Uterine smooth muscle cell (primary cell): ENCODE data around the gene DDX4. TPM values are rescaled to one million over a fixed set of nuclear protein-coding genes. Genes with fewer than 3 reads are reported as not detected.

Experiments
- total RNA-seq: library from RNA; depleted of rRNA; stranded (reverse); fragments of >200 nt; gene quantifications from 2 replicates; pipeline ENCODE4 v1.2.3, GENCODE V29; 2014

The DDX4 gene
- total RNA-seq, result not detected in 2 replicates

DNA sequence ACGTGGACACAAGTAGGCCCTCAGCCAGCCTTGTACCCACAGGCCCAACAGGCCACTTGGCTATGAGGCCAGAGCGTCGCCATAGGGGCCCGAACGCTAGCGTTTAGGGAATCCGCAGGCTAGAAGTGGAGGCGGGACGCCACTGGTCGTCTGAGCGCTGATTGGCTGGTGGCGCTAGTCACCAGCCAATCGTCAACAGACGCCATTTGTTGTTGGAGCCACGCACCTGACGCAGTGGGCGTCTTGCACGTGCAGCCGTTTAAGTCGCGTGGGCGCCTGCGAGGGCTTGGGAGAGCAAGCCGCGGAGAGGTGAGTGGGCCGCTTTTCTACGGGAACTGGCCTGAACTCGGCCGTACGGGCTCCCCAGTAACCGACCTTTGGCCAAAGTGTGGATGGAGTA lies at the start of gene DDX4:
Gene DDX4, plus strand, starts transcription at position 269 of the 400 bp plus-strand sequence. CDS start 903 bp downstream, outside the sequence.

DNA sequence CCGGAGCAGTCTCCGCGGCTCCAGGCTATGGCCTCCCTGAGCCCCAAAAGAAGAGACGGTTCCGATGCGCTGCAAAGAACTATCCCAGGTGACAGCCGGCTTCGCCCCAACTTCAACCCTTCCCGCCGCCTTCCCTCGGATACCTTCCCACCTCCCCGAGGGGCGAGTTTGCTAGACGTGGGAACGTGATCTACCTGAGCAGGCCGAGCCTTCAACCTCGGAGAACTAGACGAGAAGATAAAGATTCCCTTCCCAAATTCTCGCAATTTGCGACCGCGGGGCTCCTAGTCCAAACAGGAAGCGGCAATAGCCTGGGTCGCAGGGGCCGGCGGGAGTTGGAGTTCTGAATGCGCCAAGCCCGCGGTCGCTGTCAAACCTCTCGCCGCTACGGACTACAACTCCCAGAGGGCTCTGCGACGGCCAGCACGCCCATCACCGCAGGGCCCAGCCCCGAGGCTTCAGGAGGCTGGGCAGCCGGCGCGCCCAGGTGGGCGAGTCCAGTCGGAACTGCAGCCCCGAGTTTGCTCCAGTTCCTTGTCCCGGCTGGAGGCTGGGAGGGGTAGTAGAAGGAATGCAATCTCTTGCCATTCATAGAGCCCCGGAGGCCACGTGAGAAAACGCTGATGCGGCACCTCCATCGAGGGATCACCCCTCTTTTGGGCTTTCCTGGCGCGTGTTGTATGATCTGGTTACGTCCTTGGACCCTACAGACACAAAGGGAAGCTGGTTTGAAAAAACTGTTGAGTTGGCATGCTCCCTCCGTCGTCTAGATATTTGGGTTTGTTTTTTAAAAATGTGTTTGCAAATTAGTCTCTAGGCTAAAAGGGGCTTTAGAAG lies 25.6 kb upstream of the DDX4 start, which contains the start of gene SLC38A9:
Gene SLC38A9, minus strand, starts transcription at position 302 of the 837 bp plus-strand sequence. CDS start 14,366 bp downstream, outside the sequence.

DNA sequence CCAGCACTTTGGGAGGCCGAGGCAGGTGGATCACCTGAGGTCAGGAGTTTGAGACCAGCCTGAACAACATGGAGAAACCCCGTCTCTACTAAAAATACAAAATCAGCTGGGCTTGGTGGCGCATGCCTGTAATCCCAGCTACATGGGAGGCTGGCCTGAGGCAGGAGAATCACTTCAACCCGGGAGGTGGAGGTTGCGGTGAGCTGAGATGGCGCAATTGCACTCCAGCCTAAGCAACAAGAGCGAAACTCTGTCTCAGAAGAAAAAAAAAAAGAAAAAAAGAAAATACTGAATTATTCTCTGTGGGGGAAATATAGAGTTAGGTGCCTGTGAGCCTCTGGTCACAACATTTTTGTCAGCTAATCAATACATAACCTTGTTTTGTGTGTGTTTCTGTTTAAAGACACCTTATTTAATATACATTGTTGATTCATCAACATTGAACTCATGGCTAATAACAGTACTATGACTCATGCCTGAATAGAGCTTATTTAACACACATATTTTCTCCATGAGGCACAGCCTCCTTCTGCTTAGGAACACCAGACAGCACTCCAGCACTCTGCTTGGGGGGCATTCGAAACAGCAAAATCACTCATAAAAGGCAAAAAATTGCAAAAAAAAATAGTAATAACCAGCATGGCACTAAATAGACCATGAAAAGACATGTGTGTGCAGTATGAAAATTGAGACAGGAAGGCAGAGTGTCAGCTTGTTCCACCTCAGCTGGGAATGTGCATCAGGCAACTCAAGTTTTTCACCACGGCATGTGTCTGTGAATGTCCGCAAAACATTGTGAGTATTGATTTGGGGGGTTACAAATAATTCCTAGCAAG lies 113.2 kb downstream of the DDX4 start, which contains the start of gene IL31RA:
Gene IL31RA, plus strand, starts transcription at position 519 of the 836 bp plus-strand sequence. Its CDS starts 214 bp downstream, at position 733.

Other genes with a start within 250 kb of the DDX4 start
- gene PLPP1, start 203.1 kb upstream of the DDX4 start, total RNA-seq, result 53.0 and 61.5 TPM in 2 replicates
- 27.4 and 38.7 TPM in 2 replicates for gene SLC38A9, start 25.7 kb upstream of the DDX4 start, total RNA-seq
- gene IL31RA, start 113.3 kb downstream of the DDX4 start, total RNA-seq, result 1.2 and 1.7 TPM in 2 replicates